ENCODE results near the gene PIN1.
A peak's percentile ranks its signal among the peaks of the same experiment; 100 is the strongest.
"Not testable (repeated sequence)": the region's sequence is repeated elsewhere in the genome, so short reads cannot be mapped to it uniquely, and the experiment has no call there.

The PIN1 gene

DNA sequence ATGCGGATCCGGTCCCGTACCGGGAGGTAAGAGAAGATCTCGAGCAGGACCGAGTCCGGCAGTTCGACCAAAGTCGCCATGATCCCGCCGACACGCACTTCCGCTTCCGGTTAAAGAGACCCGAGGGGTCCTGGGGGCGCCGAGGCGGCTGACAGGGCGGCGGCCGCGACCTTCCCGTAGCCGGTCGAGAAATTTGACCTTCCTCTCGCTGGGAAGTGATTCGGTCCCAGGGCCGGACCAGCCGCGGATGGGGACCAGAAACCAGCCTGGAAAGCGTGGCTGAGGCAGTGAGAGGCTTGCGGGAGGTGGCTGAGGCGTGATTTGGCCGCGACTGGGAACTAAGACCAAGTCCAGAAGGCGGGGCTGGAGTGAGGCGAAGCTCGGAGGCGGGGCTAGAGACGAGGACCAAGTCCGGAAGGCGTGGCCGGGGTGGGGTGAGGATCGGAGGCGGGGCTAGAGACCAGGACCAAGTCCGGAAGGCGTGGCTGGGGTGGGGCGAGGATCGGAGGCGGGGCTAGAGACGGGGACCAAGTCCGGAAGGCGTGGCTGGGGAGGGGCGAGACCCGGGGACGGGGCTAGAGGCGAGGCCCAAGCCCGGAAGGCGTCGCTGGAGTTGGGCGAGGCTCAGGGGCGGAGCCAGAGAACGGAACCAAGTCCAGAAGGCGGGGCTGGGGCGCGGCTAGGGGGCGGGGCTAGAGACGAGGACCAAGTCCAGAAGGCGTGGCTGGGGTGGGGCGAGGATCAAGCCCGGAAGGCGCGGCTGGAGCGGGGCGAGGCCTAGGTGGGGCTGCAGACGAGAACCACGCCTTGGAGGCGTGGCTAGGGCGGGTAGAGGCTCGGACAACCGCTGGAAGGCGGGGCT is 16.2 kb upstream of the PIN1 start, which contains the start of gene FBXL12:
Gene FBXL12 (minus strand): TSS at position 346 of the 862 bp plus-strand sequence. CDS start 266 bp downstream, at position 80.
- peak; percentile 100 for DNase-seq

- DNase-seq = no peak
Observed at GRCh38 chr19:9819596-9819909, 15.6 kb upstream of the PIN1 start.

GRCh38 chr19:9820034-9820433 is 15.1 kb upstream of the PIN1 start:
- DNase-seq = not testable (repeated sequence)

GRCh38 chr19:9823816-9824215 is 11.3 kb upstream of the PIN1 start:
- no peak for DNase-seq

- DNase-seq = peak; percentile 92
Observed at GRCh38 chr19:9827289-9828238, 7.6 kb upstream of the PIN1 start, which contains the start of gene UBL5. UBL5 (plus strand) TSS chr19:9827918; CDS start chr19:9828338, 420 bp downstream.

GRCh38 chr19:9828551-9829063 is 6.5 kb upstream of the PIN1 start:
- DNase-seq = no peak

DNA sequence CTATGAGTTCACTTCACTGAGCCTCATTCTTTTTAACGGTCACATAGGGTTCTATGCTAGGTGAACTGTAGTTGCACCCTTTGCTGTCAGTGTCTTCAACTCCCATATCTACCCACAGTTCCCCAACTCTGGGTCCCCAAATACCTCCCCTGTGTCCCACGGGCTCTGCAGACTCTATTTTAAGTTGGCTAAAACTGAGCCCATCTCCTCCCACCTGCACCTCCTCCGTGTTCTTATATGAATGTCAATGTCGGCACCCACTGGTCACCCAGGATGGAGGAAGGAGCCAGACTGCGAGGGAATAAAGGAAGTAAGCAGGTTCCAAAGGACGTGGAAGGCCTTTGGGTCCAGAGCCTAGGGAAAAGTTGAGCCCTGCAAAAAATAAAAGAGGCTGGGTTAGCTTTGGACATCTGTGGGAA is 802 bp upstream of the PIN1 start:
- no peak for DNase-seq

GRCh38 chr19:9835507-9835949 is 410 bp downstream of the PIN1 start:
- DNase-seq = no peak

DNA sequence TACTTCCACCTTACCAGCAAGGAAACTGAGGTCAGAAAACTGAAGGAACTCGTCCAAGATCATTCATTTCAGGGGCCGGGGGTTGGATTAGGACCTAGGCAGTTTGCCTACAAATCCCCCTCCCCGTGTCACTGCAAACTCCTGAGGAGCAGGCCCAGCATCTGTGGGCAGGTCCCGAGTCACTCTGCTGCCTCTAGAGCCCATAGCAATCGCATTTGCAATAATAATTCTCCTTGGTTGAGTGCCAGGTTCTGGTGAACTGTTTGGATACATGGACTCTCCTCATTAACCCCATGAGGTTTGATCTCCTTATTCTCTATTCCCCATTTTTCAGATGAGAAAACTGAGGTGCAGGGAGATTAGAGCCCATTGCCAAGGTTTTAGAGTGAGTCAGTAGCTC is 903 bp downstream of the PIN1 start:
- no peak for DNase-seq

- no peak for DNase-seq
Observed at GRCh38 chr19:9838324-9838723, 3.2 kb downstream of the PIN1 start.

DNA sequence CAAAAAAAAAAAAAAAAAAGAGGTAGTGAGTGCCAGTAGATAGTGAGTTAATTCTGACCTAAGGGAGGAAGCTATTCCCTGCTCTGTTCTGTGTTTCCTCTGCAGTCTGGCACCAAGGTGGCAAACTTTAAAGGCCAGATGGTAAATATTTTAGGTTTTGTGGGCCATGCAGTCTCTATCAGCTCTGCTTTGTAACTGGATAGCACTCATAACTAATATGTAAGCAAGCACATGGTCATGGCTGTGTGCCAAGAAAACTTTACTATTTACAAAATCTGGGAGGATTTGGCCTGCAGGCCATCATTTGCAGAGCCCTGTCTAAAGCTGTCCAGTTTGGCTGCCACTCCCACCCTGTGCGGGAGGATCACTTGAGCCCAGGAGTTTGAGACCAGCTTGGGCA is 4.3 kb downstream of the PIN1 start:
- no peak for DNase-seq

DNA sequence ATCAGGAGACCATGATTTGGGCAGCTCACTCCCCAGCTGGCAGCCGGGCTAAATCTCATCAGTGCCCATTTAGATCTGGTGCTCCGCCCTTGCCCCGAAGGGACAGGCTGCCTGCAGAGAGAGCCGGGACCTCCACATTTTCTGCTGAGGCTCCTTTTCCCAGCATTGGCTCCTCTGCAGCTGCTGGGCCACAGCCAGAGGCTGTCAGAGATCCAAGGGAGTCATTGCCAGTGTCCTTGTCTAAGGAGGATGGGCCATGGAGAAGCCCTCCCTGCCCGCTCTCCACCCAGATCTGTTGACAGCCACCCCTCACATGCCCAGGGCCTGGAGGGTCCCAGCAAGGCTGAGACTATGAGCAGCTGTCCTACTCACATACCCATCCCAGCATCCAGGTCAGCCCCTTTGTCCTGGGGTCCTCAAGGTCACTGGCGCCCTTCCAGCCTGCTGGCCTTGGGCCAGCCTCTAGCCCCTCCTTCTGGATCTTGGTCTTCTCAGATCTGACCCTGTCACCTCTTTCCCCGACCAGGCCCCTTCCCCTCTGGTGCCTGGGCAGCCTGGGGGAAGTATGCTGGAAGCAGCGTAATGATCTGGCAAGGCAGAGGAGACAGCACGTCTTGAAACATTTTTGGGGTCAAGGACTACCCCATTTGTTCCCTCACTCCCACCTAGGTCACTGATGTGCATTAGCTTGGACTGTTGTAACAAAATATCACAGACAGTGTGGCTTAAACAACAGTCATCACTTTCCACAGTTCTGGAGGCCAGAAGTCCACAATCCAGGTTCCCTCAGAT is 7.9 kb downstream of the PIN1 start:
- DNase-seq = no peak

DNA sequence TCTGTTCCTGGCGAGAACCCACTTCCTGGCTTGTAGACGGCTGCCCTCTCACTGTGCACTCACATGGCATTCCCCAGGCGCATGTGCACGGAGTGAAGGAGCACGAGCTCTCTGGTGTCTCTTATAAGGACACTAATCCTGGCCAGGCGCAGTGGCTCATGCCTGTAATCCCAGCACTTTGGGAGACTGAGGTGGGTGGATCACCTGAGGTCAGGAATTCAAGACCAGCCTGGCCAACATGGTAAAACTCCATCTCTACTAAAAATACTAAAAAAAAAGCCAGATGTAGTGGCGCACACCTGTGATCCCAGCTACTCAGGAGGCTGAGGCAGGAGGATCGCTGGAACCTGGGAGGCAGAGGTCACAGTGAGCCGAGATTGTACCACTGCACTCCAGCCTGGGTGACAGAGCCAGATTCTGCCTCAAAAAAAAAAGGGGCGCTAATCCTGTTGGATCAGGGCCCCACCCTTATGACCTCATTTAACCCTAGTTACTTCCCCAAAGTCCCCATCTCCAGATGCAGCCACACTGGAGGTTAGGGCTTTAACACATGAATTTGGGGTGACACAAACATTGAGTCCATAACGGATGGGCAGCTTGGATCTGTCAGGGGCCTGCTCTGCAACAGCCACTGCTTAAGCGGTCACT is 8.6 kb downstream of the PIN1 start:
- DNase-seq = not testable (repeated sequence)

GRCh38 chr19:9847087-9847671 is 12.1 kb downstream of the PIN1 start:
- DNase-seq = peak; percentile 74

GRCh38 chr19:9848060-9848459 is 12.9 kb downstream of the PIN1 start:
- DNase-seq = peak; percentile 52

- no peak for DNase-seq
Observed at GRCh38 chr19:9848762-9849161, 13.6 kb downstream of the PIN1 start.

DNA sequence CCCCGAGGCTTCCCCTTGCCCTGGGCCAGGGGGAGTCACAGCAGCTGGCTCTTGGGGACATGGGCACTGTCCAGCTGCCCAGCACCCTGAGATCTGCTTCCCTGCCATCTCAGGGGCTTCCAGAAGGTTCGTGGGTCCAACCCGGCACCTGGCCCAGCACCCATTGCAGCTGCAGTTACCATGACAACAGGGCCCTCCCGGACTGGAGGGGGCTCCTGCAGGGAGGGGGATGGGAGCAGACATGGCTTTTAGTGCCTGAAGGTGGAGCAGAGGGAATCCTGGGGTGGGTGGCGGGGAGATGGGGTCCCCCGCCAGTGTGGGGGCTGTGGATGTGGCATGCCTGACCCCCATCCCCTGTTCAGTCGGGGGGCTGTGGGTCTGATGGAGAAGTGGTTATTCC is 14.7 kb downstream of the PIN1 start:
- no peak for DNase-seq

- no peak for DNase-seq
Observed at GRCh38 chr19:9850235-9850959, 15.3 kb downstream of the PIN1 start.

DNA sequence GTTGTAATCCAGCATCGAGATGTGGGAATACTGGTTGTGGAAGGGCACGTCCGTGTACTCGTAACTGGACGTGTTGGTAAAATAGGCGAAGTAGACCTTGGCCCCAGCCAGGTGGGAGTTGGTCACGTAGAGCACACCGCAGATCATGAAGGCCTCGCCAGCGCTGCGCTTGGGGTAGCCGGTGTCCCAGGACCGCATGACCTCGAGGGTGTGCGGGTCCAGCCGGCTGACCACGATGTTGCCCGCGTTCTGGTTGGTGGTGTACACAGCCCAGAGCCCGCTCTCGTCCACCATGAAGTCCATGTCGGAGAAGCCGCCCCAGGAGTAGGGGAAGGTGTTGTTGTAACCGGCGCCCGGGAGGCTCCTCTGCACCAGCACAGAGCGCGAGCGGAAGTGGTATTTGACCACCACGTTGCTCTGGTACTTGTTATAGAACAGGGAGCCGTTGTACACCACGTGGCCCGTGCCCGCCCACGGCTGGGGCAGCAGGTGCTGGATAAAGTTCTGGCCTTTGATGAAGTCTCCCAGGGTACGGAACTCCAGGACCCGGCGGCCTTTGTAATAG is 19.2 kb downstream of the PIN1 start:
- no peak for DNase-seq

GRCh38 chr19:9856609-9857008 is 21.5 kb downstream of the PIN1 start:
- no peak for DNase-seq
